Muscle of back (tissue), 11 donors: ENCODE data around the gene GPRIN3. TPM values are rescaled to one million over a fixed set of nuclear protein-coding genes. Genes with fewer than 3 reads are reported as not detected.

Experiments used
- DNase-seq, 3 donors: peaks; one replicate each; pipeline versions ENCODE4 v3.0.0 to v3.0.0-alpha.2; 2013
- polyA plus RNA-seq, 10 donors: library from polyadenylated mRNA; unstranded; fragments of 120-200 nt; gene quantifications; one replicate each; pipeline ENCODE4 v1.2.1, GENCODE V29; 2013; ENCODE audit not compliant: insufficient read length in 10 of 10

Gene GPRIN3
- polyA plus RNA-seq, 10 donors, result 2.4 to 5.0 (median 4.0) TPM

DNA sequence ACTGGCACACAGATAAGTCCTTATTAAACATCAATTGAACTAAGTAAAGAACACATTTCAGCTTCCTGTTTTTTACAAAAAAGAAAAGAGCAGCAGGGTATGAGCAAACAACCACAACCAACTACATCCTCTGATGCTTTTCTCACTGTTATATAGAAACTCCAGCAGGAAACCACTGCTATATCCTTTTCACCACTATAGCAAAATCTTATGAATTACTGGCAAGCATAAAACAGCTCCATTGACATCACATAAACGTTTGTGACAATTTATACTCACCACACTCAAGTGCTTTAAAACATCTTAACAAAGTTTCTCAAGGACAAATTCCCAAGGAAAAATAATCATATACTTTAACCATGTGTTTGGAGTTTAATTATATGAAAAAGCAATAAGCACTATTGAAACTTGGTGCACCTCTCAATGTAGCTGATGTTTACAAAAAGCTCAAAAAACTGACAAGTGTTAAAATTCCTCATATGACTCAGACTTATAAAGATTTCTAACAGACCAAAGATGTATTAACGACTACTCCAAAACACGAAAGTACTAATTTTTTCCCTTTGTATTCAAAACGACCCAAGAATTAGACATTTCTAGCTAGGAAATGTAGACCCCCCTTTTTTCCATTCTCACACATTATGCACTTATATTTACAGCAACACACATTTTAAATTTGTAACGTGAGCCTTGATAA is 12.9 kb downstream of the GPRIN3 start:
- DNase-seq, result no peak

DNA sequence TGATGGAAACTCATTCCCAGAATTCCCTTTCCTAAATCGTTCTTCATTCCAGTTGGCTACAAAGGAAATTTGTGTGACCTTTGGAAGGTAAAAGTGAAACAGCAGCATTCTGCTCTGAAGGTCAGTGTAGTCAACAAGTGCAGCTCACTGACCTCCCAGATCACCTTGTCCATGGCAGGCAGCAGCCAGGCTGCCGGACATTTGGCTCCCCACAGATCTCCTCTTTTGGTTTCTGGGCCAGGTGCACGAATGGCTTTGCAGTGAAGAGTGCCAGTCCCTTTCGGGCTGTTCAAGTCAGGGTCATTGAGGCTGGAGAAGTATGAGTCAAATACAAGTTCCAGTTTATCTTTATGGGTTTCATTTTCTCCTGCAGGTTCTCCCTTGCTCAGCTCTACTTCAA is 14.3 kb downstream of the GPRIN3 start:
- DNase-seq, result no peak

DNA sequence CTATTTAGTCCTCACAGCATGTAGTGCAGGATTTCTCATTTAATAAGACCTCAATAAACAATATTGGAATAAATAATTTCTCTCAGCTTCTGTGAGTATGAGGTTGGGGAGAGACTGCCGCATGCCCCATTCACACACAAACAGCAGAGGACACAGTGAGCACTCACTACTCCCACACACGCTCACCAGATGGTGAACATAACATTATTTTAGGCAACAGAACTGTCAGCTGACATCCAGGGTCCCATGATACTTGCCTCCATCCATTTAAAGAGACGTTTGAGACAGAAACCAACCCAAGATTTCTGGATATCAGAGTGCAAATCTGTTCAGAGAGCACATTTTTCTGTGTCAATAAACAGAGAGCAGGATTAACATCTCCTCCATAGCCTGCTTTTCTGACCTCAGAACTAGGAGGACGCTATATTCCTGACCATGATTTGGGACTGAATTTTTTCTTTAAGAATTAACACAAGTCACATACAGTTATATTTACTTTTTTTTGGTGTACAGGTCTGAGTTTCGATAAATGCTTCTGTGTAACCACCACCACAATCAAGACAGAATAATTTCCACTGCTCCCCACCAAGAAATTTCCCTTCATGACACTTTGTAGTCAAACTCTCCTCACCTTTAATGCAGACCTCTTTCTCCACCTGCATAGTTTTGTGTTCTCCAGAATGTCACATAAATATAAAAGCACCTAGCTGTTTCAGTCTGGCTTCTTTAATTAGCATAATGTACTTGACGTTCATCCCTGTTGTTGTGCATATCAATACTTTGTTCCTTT is 16.7 kb downstream of the GPRIN3 start:
- DNase-seq, result no peak

DNA sequence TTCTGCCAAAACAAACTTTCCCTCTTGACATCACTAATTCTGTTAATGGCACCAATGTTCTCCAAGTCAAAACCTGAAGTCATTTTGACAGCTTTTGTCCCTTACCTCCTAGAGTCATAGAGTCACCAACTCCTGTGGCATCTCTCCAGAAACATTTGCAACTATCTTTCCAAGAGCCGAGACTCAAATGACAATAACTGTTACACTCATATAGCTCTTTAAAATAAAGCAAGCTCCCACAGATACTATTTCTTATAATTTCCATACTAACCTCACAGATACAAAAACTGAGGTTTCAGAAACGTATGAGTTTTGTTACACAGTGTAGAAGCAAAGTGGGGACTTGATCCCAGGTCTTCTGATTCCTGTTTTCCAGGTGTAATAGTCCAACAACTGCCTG is 18.3 kb downstream of the GPRIN3 start:
- DNase-seq, result no peak

DNA sequence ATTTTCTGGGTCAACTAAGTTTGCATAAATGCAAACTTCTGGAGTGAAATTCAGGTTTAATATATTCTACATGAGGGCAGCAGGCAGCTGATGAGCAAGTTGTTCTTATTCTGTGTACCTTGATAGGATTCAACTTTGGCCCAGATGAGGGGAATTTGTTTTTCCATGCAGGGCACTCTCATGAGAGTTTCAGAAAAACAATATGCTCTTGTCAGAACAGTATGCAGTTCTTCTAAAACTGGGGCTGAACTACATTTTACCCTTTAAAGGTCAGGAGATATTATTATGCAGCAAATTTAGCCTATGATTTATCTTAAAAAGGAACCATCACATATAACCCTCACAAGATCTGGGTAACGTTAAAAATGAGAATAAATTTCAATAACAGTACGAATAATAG is 19.2 kb downstream of the GPRIN3 start:
- DNase-seq, result no peak

DNA sequence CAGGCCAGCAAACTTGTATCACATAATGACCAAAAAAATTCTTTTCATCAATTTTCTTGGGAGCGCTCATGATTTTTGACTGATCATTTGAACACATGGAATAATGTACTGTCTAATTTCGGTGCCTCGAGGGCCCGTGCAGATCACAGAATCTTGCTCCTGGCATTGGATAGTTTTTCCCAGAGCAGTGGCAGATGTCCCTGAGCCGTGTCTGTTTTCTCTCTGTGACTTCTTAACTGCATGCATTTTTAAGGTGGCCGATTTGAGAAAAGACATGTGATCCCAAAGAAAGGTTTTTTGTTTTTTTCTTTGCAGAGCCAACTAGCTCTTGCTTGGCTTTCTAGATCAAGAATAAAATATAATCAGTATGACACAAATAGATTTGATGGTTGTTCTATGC is 19.7 kb downstream of the GPRIN3 start:
- no peak for DNase-seq

DNA sequence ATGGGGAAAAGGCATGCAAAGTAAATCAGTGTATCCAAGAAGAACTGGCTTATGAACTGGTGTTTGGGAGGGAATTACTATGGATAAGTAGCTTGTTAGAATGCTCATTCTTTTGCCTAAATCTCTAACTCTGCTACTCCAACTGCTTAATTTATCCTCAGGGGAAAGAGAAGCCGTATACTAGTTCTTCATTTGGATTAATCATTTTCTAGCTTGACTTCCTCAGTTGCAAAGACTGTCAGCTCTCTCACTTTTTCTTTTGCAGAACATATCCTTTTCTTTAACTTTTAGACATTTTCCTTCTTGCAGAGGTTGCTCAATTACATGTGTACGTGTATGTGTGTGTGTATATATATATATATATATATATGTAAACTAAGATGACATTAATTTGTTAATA is 21.9 kb downstream of the GPRIN3 start:
- DNase-seq, result no peak

DNA sequence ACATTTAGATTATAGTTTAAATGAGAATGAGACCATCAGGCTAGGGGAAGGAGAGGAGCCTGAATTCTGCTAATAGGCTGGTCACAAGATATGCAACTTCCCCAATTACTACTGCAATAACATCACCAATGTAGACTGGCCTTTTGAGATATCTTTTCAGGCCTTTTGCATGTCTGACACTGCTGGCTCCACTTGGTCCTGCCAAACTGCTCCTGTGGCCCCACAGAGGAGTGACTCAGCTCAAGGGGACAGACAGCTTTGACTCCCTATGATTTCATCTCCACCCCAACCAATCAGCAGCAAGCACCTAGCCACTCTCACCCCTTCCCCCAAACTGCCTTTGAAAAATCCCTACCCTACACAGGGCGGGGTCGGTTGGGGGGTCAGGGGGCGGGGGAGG is 22.8 kb downstream of the GPRIN3 start:
- no peak for DNase-seq

DNA sequence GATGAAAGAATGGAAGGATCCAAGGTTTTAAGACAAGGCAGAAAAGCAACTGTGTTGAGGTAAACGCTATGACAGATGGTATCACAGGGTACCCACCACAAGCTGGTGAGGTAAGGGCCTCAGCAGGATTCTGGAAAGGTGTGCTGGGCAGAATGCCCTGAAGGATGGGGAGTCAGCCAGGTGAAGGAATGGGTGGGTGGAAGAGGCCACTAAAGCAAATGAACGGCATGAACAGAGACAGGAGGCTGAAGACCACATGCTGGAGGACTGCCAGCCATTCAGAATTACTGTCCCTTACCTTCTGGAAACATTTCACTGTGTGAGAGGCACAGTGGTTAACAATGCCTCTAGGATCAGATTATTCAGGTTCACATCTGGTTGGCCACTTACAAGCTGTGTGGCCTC is 23.6 kb downstream of the GPRIN3 start:
- DNase-seq, result no peak

DNA sequence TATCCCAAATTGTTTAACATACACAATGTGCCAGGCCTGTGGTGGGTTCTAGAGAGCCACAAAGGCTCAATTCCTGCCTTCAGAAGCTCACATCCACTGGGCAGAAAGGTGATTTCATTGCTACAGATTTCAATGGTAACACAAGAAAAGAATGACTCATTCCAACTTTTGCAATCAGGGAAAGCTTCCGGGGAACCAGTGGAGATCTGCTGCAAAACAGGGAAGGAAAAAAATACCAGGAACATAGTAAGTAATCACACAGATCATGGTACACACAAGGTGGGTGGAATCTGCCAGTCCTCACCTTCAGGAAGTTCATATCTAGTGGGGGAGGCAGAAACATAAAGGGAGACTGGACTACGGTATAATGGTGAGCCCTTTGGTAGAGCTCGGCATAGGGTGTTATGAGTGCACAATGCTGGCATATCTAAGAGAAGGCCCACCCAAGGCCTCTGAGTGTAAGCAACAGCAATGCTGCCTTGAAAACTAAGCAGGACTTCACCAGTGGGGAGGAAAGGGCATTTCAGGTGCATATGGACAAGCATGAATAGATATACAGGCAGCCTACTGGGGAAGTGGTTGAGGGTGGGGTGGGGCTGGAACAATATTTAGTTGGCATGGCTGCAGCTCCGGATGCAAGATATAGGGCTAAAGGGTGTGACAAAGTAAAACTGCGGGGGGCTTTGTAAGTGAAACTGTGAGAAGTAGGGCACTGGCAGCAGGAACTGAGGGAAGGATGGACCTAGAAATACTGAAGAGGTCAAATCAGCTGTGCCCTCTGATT is 24.2 kb downstream of the GPRIN3 start:
- no peak for DNase-seq

DNA sequence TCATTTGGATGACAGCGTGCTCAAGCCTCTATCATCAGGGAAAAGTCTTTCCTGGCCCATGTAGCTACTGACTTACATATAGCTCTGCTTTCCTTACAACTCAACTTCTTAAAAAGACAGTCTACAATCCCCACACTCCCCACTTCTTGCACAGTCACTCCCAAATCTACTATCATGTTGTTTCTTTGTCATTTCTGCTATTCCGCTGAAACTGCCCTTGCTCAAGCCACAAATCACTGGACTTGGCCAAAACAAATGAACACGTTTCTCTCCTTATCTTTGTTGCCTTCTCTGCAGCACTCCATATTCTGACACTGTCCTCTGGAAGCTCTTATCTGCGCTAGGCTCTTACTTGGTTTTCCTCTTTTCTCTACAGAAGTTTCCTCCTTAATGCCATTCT is 28.2 kb downstream of the GPRIN3 start:
- no peak for DNase-seq

DNA sequence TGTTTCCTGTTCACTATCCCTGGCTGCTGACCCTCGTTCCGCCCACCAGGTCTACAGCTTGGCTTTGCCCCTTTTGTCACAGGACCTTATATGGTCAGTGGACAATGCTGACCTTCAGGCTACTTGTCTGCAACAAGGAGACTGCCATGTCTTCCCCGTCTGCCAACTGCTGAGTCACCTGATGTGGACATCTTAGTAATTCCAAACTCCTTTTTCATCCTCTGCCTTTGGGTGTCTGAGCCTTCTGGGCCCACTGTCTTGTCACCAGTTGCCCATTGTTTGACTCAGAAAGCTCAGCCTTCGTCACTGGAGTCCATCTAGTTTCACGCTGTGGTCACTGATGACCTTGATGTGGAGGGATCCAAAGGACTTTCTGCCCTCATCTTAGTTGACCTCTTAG is 30.2 kb downstream of the GPRIN3 start:
- no peak for DNase-seq

DNA sequence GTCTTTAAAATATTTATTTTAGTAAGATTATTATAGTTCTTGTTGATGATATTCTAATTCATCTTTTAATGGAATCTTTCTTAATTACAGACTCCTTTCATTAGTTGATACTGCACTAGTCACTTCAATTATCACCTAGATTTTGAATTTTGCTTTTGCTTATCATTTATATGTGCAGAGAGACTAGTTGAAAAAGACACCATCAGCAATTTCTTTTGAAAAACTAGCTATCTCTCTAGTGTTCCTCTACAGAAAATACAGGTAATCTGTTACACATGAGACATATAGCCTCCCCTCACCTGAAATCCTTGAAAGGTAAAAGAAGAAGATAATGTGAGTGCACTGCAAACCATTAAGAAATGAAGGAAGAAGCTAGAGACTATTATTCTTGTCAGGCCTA is 31.3 kb downstream of the GPRIN3 start:
- no peak for DNase-seq

DNA sequence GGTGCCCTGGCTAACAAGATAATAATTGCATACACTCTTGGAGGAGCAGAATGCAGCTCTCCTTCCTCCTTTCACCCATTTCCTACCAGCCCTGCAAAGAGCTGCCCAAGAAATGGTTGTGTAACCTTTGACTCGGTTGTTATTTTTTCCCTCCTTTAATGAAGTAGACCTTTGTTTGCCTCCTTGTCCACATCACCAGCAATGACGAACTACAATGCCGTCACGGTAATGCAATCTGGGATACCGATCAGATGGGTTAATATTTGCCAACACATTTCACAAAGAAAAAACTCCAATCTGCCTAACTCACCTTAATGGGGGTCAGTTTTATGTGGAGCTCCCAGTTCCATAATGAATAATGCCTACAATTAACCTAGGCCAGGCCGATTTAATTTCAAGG is 32.0 kb downstream of the GPRIN3 start:
- DNase-seq, result no peak

DNA sequence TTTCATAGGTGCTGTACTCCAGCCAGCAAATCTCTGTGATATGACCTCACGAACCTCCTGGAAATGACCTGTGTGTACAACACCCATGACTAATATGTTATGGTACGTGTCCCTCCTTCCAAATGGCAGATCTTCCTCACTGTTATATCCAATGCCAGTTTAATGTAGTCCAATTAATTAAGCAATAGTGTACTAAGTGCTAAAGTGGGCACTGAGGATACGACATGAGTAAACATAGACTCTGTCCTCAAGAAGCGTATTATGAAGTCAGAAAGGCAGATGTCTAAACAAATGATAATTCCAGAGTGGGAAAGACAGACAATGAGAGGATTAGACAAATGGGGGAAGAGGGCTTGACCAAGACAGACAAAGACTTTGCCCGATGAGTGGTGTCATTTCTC is 33.9 kb downstream of the GPRIN3 start:
- no peak for DNase-seq

DNA sequence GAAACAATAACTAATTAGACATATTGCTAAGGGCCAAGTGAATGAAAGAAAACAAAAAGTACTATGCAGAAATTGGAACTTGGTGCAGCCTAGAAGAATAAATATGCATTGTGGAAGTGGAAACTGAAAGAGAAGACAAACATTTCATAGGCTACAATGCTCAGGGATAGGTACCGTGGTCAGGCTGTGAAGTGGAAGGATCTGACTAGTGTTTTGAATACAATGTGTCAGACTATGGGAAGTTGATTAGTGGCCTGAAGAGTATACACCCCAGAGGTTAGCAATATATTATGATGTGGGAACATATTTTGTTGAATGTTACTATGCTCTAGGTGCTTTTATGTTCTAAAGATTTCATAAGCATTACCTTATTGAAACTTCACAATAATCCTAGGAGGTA is 36.8 kb downstream of the GPRIN3 start:
- no peak for DNase-seq

DNA sequence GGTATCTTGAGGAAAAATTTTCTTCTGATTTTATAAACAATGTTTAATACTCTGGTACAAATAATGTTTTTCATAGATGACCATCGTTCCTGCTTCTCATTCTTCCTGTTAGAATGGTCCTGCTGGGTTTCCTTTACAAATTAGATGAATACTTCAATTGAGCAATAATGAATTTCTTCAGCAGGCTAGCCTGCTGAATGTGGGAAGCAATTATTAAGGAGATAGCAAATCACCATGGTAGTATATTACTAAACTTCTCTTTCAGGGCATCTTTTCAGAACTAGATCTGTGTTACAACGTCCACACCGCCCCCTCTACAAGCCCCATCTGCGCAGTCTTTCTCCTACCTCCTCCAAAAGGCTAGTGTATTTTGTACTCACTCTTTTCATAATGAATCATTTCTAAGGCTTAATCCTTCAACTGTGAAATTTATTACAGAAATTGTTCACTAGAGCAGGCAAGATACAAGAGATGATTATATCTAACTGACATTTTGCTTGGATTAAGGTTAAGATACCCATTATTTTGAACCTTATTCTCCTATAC is 38.4 kb downstream of the GPRIN3 start:
- DNase-seq, result no peak

DNA sequence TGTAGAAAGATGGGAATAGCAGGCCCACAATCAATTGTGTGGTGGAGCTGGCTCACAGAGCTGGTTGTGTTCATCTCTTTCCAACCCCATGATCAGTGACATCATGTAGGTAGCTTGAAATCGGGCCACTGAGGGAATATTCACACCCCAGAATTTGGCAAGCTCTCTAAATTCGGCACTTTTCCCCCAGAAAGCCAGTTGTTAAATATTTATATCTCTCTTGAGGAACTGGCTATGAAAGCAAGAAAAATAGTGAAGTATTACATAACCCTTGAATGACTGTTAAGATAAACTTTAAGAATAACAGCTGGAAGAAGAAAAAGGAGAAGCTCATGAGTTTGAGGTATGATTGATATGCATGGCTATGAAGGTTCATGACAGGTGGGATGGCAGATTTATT is 38.9 kb downstream of the GPRIN3 start:
- DNase-seq, result no peak

DNA sequence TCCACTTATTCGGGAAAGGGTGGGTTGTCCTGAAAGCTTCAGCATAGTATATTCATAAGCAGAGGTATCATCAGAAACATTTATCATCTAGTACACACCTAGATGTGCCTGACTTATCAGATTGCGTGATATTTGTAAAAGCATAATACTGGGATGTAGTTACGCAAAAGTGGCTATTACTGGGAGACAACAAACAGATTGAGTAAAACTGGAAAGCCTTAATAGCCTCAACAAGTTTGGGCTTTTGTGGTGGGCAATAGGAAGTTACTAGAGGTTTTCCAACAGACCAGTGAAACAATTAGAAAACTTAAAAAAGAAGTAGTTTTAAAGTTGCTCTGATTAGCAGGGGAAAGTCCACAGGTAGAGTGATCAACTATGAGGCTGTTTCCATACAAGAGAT is 39.8 kb downstream of the GPRIN3 start:
- DNase-seq, result no peak

DNA sequence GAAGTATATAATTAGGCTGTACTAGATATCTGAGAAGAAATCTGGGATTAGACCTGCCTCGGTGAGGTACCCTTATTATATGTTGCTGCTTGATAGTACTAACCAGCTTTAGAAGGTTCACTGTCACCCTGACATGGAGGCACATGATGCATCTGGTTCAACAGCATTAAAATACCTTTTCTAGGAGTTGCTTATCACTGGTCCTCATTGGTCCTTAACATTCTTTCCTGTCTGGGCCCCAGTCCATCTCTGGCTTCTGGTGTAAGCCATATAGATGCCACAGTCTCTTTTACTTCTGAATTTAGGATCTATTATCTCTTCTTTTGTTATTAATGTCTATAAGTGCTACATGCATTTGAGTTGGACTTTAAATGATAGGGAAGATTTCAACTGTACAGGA is 40.2 kb downstream of the GPRIN3 start:
- no peak for DNase-seq

DNA sequence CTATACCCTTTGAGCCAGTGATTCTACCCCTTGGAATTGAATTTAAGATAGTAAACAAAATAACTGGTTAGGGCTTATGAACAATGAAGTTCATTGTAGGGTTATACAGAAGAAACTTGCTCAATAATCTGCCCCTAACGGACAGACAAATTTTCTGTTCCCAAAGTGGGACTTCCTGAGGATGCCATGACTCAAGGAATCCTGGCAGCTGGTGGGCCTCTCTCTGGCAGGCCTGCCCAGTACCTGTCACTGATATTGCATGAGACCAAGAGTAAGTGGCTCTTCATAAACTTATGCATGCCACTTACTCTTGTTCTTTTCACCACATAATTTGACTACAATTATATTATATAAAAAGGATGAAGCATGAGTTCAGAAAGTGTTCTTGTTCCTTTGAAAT is 41.5 kb downstream of the GPRIN3 start:
- DNase-seq, result no peak

DNA sequence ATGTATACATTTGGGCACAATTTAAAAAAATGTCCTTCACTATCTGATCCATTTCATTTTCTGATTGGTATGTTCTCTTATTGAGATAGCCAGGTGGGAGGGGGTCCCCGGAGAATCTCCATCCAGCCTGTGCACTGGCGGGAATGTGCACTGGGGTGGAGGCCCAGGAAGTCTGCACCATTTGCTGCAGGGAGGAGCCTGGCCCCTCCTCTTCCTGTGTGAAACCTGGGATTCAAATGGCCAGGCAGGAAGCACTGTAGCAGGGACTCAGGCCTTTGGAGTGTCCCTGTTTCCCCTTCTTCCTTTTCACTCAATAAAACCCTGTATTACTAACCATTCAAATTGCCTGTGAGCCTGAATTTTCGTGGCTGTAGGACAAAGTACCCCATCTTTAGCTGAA is 44.3 kb downstream of the GPRIN3 start:
- DNase-seq, result no peak
